Measurements from ENCODE around the gene LMBRD2. TPM values are rescaled to one million over a fixed set of nuclear protein-coding genes. Genes with fewer than 3 reads are reported as not detected.

The LMBRD2 gene
- total and polyA plus RNA-seq, 11 donors, result 2.6 to 18.2 (median 13.8) TPM

- no peaks in the 10 kb centered on the region for H3K27me3 ChIP-seq
- 56 to 63% (median 57%) methylated on average over 2 of the region's 2 CpGs for WGBS, 4 donors
- ATAC-seq, result peak in 1 of 4 donors; percentile 60
- no peak overlapping the region for H3K27ac ChIP-seq
- H3K36me3 ChIP-seq, result peaks cover 0 to 98% (median 78%) of the 10 kb centered on the region in 9 donors
- no peak for DNase-seq
- H3K9me3 ChIP-seq, result no peaks in the 10 kb centered on the region
- no peaks in the 10 kb centered on the region for H3K4me1 ChIP-seq
- H3K4me3 ChIP-seq, result no peak overlapping the region
- TF ChIP-seq POLR2A (IDR thresholded peaks at IDR 0.05) (no peak), CTCF (IDR thresholded peaks at IDR 0.05) (peak; percentile 33 to 68 (median 50))
- intact Hi-C loops (cut with DNase I), result loop anchor here in 9 of 10 donors (2.0 to 10.0 kb wide), 9 partner anchors 124 to 517 kb away; partner anchors contain the start of gene RANBP3L (in 3 of the 9)
These were observed 26.2 kb upstream of the LMBRD2 start for GRCh38 chr5:36177715-36178523.

GRCh38 chr5:36177154-36177553, 25.5 kb upstream of the LMBRD2 start:
- intact Hi-C loops (cut with DNase I), result loop anchor here in 9 of 10 donors (2.0 to 10.0 kb wide), 8 partner anchors 125 to 518 kb away; partner anchors contain the start of gene RANBP3L (in 3 of the 9)
- H3K4me3 ChIP-seq, result no peak overlapping the region
- no peaks in the 10 kb centered on the region for H3K4me1 ChIP-seq
- H3K36me3 ChIP-seq, result peaks cover 0 to 98% (median 78%) of the 10 kb centered on the region in 9 donors
- WGBS, 4 donors, result 75 to 84% (median 83%) methylated on average over 2 of the region's 2 CpGs
- no peak for DNase-seq
- TF ChIP-seq POLR2A (IDR thresholded peaks at IDR 0.05) (no peak), CTCF (IDR thresholded peaks at IDR 0.05) (no peak)
- no peak overlapping the region for H3K27ac ChIP-seq
- H3K9me3 ChIP-seq, result no peaks in the 10 kb centered on the region
- no peak for ATAC-seq
- H3K27me3 ChIP-seq, result no peaks in the 10 kb centered on the region

GRCh38 chr5:36175043-36175442, 23.4 kb upstream of the LMBRD2 start:
- H3K4me3 ChIP-seq, result no peak overlapping the region
- no peak overlapping the region for H3K27ac ChIP-seq
- WGBS, 4 donors, result 84 to 88% (median 87%) methylated on average over 5 of the region's 5 CpGs
- no peaks in the 10 kb centered on the region for H3K9me3 ChIP-seq
- H3K27me3 ChIP-seq, result no peaks in the 10 kb centered on the region
- ATAC-seq, result no peak
- no peak for DNase-seq
- no peaks in the 10 kb centered on the region for H3K4me1 ChIP-seq
- H3K36me3 ChIP-seq, result peaks cover 0 to 98% (median 79%) of the 10 kb centered on the region in 9 donors
- intact Hi-C loops (cut with DNase I), result loop anchor here in 9 of 10 donors (5.0 to 10.0 kb wide), 7 partner anchors 127 to 520 kb away; partner anchors contain the start of gene RANBP3L (in 3 of the 9)
- TF ChIP-seq POLR2A (IDR thresholded peaks at IDR 0.05) (no peak), CTCF (IDR thresholded peaks at IDR 0.05) (no peak)

- TF ChIP-seq CTCF (IDR thresholded peaks at IDR 0.05) (no peak), POLR2A (IDR thresholded peaks at IDR 0.05) (no peak)
- intact Hi-C loops (cut with DNase I), result loop anchor here in 4 of 10 donors (10.0 kb wide), 3 partner anchors 131 to 521 kb away; partner anchors contain the start of gene RANBP3L (in 1 of the 4)
- no peaks in the 10 kb centered on the region for H3K27me3 ChIP-seq
- H3K27ac ChIP-seq, result no peak overlapping the region
- no peaks in the 10 kb centered on the region for H3K9me3 ChIP-seq
- no peaks in the 10 kb centered on the region for H3K4me1 ChIP-seq
- DNase-seq (no peak), ATAC-seq (no peak)
- H3K36me3 ChIP-seq, result peaks cover 0 to 98% (median 79%) of the 10 kb centered on the region in 9 donors
- 69 to 89% (median 70%) methylated on average over 3 of the region's 3 CpGs for WGBS, 4 donors
- no peak overlapping the region for H3K4me3 ChIP-seq
These were observed 22.4 kb upstream of the LMBRD2 start for GRCh38 chr5:36174119-36174518.
